HepG2 (cell line): ENCODE measurements around the gene GON7.

ENCODE experiments used
- CTCF ChIP-seq: sonication (generic); formaldehyde crosslinking; IDR thresholded peaks from 2 replicates; pipeline ENCODE4 v1.5.0; 2020; ENCODE audit warnings: mild to moderate bottlenecking, missing genetic modification reagents, moderate library complexity
- ELF4 ChIP-seq: sonication (generic); formaldehyde crosslinking; IDR thresholded peaks from 2 replicates; pipeline ENCODE4 v1.5.0; 2020; ENCODE audit warnings: missing genetic modification reagents, mild to moderate bottlenecking, moderate library complexity, borderline replicate concordance
- GPN1 ChIP-seq: sonication (generic); formaldehyde crosslinking; IDR thresholded peaks from 2 replicates; pipeline ENCODE4 v1.5.1; 2020; ENCODE audit warnings: missing genetic modification reagents, borderline replicate concordance
- HINFP ChIP-seq: sonication (generic); formaldehyde crosslinking; IDR thresholded peaks from 2 replicates; pipeline ENCODE4 v1.4.0; 2020; ENCODE audit warnings: low read depth, mild to moderate bottlenecking, missing genetic modification reagents
- HOMEZ ChIP-seq: IDR thresholded peaks from 2 replicates; pipeline ENCODE4 v1.6.1; 2016; ENCODE audit warnings: low read depth
- PCBP1 ChIP-seq: fragments of 200-400 bp; formaldehyde crosslinking; IDR thresholded peaks from 2 replicates; pipeline ENCODE4 v1.6.1; 2017; ENCODE audit warnings: mild to moderate bottlenecking, low read depth, low read length, borderline replicate concordance
- RAD21 ChIP-seq: fragments of 450-650 bp; formaldehyde crosslinking; IDR thresholded peaks from 2 replicates; pipeline ENCODE4 v1.5.0; 2020; ENCODE audit warnings: mild to moderate bottlenecking
- SOX6 ChIP-seq, 2 experiments: fragments of 450-650 bp in 1 of 2; sonication (generic) in 1 of 2; formaldehyde crosslinking in 1 of 2; IDR thresholded peaks; 2 replicates each; pipeline versions ENCODE4 v1.4.0 to v1.6.1; 2017 to 2020; ENCODE audit warnings: antibody characterized with exemption in 1 of 2, mild to moderate bottlenecking in 1 of 2, missing genetic modification reagents in 1 of 2
- SP2 ChIP-seq: sonication (generic); formaldehyde crosslinking; IDR thresholded peaks from 2 replicates; pipeline ENCODE4 v1.5.1; 2020; ENCODE audit warnings: mild to moderate bottlenecking, missing genetic modification reagents
- ZNF121 ChIP-seq: sonication (generic); formaldehyde crosslinking; IDR thresholded peaks from 2 replicates; pipeline ENCODE4 v1.5.0; 2020; ENCODE audit warnings: mild to moderate bottlenecking, missing genetic modification reagents
- ZNF674 ChIP-seq: sonication (generic); formaldehyde crosslinking; IDR thresholded peaks from 2 replicates; pipeline ENCODE4 v1.5.0; 2020; ENCODE audit warnings: low read depth, mild to moderate bottlenecking, missing genetic modification reagents

GRCh38 chr14:93200553-93200952, 6.3 kb downstream of the GON7 start:
- TF ChIP-seq ELF4 (CRISPR knock-in tag) (no peak), GPN1 (CRISPR knock-in tag) (no peak), CTCF (no peak), RAD21 (CRISPR knock-in tag) (no peak), HOMEZ (CRISPR knock-in tag) (no peak), ZNF121 (CRISPR knock-in tag) (no peak), PCBP1 (no peak), HINFP (no peak), SOX6 (IDR thresholded peaks at IDR 0.05) (no peak), SOX6 (CRISPR knock-in tag; IDR thresholded peaks at IDR 0.05) (no peak), ZNF674 (CRISPR knock-in tag) (no peak), SP2 (CRISPR knock-in tag) (no peak)
